ENCODE results near the gene PABPN1. TPM values are rescaled to one million over a fixed set of nuclear protein-coding genes. Genes with fewer than 3 reads are reported as not detected.

The PABPN1 gene
- total RNA-seq, 2 donors from 2014 or later = 293 TPM

- no peak for DNase-seq
- 91 to 94% methylated on average over 11 to 13 of the region's 13 CpGs for WGBS, 2 experiments (ENCODE audit: insufficient coverage in 1 of 2, insufficient read length in 1 of 2)
- no peak overlapping the region for H3K4me3 ChIP-seq (ENCODE audit: low read length)
- H3K27me3 Mint-ChIP-seq (ENCODE audit: insufficient read depth) = peaks cover 1% of the 10 kb centered on the region
- H3K9me3 ChIP-seq (ENCODE audit: control insufficient read depth, low read length) = no peaks in the 10 kb centered on the region
- H3K27me3 ChIP-seq (ENCODE audit: control insufficient read depth, insufficient read depth, low read length, poor library complexity, severe bottlenecking) = no peaks in the 10 kb centered on the region
- no peak for TF ChIP-seq CTCF (conservative IDR thresholded peaks at IDR 0.05)
- no peak overlapping the region for H3K9ac ChIP-seq (ENCODE audit: extremely low read depth, low read length, poor library complexity, severe bottlenecking)
- no peak overlapping the region for H3K27ac ChIP-seq (ENCODE audit: low read depth, low read length)
- no peak overlapping the region for H3K4me3 Mint-ChIP-seq
- H3K4me1 ChIP-seq (ENCODE audit: control insufficient read depth, insufficient read depth, low read length) = peaks cover 4% of the 10 kb centered on the region
- H3K36me3 ChIP-seq (ENCODE audit: control insufficient read depth, insufficient read depth, low read length) = peaks cover 36% of the 10 kb centered on the region
- no peaks in the 10 kb centered on the region for H3K9me3 Mint-ChIP-seq
- H3K36me3 Mint-ChIP-seq (ENCODE audit: low read depth) = peaks cover 39% of the 10 kb centered on the region
- H3K27ac Mint-ChIP-seq = peak overlapping the region; percentile 49
- peaks cover 9% of the 10 kb centered on the region for H3K4me1 Mint-ChIP-seq
Observed at GRCh38 chr14:23326491-23327332, 5.5 kb downstream of the PABPN1 start.

GRCh38 chr14:23327947-23328744 is 6.9 kb downstream of the PABPN1 start:
- Mint-ChIP-seq H3K4me1 (peaks cover 4% of the 10 kb centered on the region), H3K27ac (no peak overlapping the region), H3K9me3 (no peaks in the 10 kb centered on the region), H3K36me3 (ENCODE audit: low read depth) (peaks cover 30% of the 10 kb centered on the region), H3K27me3 (ENCODE audit: insufficient read depth) (peaks cover 1% of the 10 kb centered on the region), H3K4me3 (no peak overlapping the region)
- no peaks in the 10 kb centered on the region for H3K9me3 ChIP-seq (ENCODE audit: control insufficient read depth, low read length)
- H3K36me3 ChIP-seq (ENCODE audit: control insufficient read depth, insufficient read depth, low read length) = peaks cover 31% of the 10 kb centered on the region
- H3K4me1 ChIP-seq (ENCODE audit: control insufficient read depth, insufficient read depth, low read length) = peaks cover 4% of the 10 kb centered on the region
- no peak overlapping the region for H3K4me3 ChIP-seq (ENCODE audit: low read length)
- H3K27me3 ChIP-seq (ENCODE audit: control insufficient read depth, insufficient read depth, low read length, poor library complexity, severe bottlenecking) = no peaks in the 10 kb centered on the region
- DNase-seq = peak; percentile 84
- H3K9ac ChIP-seq (ENCODE audit: extremely low read depth, low read length, poor library complexity, severe bottlenecking) = no peak overlapping the region
- peak; percentile 93 for TF ChIP-seq CTCF (conservative IDR thresholded peaks at IDR 0.05)
- no peak overlapping the region for H3K27ac ChIP-seq (ENCODE audit: low read depth, low read length)
- WGBS, 2 experiments (ENCODE audit: insufficient coverage in 1 of 2, insufficient read length in 1 of 2) = 61 to 75% methylated on average over 3 to 4 of the region's 4 CpGs

GRCh38 chr14:23335623-23336022 is 14.4 kb downstream of the PABPN1 start:
- H3K27ac ChIP-seq (ENCODE audit: low read depth, low read length) = no peak overlapping the region
- peaks cover 41% of the 10 kb centered on the region for H3K9me3 Mint-ChIP-seq
- H3K27me3 ChIP-seq (ENCODE audit: control insufficient read depth, insufficient read depth, low read length, poor library complexity, severe bottlenecking) = no peaks in the 10 kb centered on the region
- H3K9me3 ChIP-seq (ENCODE audit: control insufficient read depth, low read length) = peaks cover 43% of the 10 kb centered on the region
- no peaks in the 10 kb centered on the region for H3K4me1 ChIP-seq (ENCODE audit: control insufficient read depth, insufficient read depth, low read length)
- WGBS, 2 experiments (ENCODE audit: insufficient coverage in 1 of 2, insufficient read length in 1 of 2) = 86 to 97% methylated on average over 5 of the region's 5 CpGs
- H3K36me3 ChIP-seq (ENCODE audit: control insufficient read depth, insufficient read depth, low read length) = no peaks in the 10 kb centered on the region
- H3K9ac ChIP-seq (ENCODE audit: extremely low read depth, low read length, poor library complexity, severe bottlenecking) = no peak overlapping the region
- no peaks in the 10 kb centered on the region for H3K4me1 Mint-ChIP-seq
- DNase-seq = no peak
- TF ChIP-seq CTCF (conservative IDR thresholded peaks at IDR 0.05) = no peak
- H3K27ac Mint-ChIP-seq = no peak overlapping the region
- H3K4me3 Mint-ChIP-seq = no peak overlapping the region
- no peak overlapping the region for H3K4me3 ChIP-seq (ENCODE audit: low read length)
- H3K36me3 Mint-ChIP-seq (ENCODE audit: low read depth) = peaks cover 6% of the 10 kb centered on the region
- peaks cover 32% of the 10 kb centered on the region for H3K27me3 Mint-ChIP-seq (ENCODE audit: insufficient read depth)
